Bronchial epithelial cell (primary cell): ENCODE results near the gene GSTM1. TPM values are rescaled to one million over a fixed set of nuclear protein-coding genes. Genes with fewer than 3 reads are reported as not detected.

ENCODE experiments used
- DNase-seq: peaks from one replicate; pipeline ENCODE4 v3.0.0-alpha.2; 2010; ENCODE audit warnings: low read depth
- FAIRE-seq: peaks from 2 replicates; lab custom pipeline; 2011; peaks lifted over from hg19 to GRCh38; lab: Jason Lieb, UNC
- H3K27me3 ChIP-seq: 2 replicates; pipeline ENCODE4 v1.5.1; 2011; ENCODE audit warnings: low read length; ENCODE audit not compliant: control insufficient read depth, insufficient read depth
- H3K36me3 ChIP-seq: 2 replicates; pipeline ENCODE4 v1.5.1; 2011; ENCODE audit warnings: low read length; ENCODE audit not compliant: control insufficient read depth, insufficient read depth
- H3K4me3 ChIP-seq: 2 replicates; pipeline ENCODE4 v1.5.1; 2011; ENCODE audit warnings: mild to moderate bottlenecking, low read depth, low read length, control low read depth
- CTCF ChIP-seq: IDR thresholded peaks from 2 replicates; pipeline ENCODE4 v1.5.1; 2011; ENCODE audit warnings: mild to moderate bottlenecking, moderate library complexity, low read length, control low read depth, inconsistent platforms; ENCODE audit not compliant: insufficient read depth, severe bottlenecking
- total RNA-seq: library from RNA; depleted of rRNA; stranded (reverse); fragments of >200 nt; gene quantifications from 2 replicates; pipeline ENCODE4 v1.2.1, GENCODE V29; 2014

Gene GSTM1
- total RNA-seq, result 0.90 and 2.6 TPM in 2 replicates

- TF ChIP-seq CTCF, result peak; percentile 30
- no peak for FAIRE-seq
- peak within 1 kb of the TSS; percentile 28 for H3K4me3 ChIP-seq
- no peaks in the 10 kb centered on the region for H3K36me3 ChIP-seq
- no peaks in the 10 kb centered on the region for H3K27me3 ChIP-seq
- DNase-seq, result peak; percentile 24
These were observed at the start of gene GSTM1 for GRCh38 chr1:109687641-109688499. Gene GSTM1 (plus strand): TSS chr1:109687817. CDS start chr1:109687874, 57 bp downstream.

DNA sequence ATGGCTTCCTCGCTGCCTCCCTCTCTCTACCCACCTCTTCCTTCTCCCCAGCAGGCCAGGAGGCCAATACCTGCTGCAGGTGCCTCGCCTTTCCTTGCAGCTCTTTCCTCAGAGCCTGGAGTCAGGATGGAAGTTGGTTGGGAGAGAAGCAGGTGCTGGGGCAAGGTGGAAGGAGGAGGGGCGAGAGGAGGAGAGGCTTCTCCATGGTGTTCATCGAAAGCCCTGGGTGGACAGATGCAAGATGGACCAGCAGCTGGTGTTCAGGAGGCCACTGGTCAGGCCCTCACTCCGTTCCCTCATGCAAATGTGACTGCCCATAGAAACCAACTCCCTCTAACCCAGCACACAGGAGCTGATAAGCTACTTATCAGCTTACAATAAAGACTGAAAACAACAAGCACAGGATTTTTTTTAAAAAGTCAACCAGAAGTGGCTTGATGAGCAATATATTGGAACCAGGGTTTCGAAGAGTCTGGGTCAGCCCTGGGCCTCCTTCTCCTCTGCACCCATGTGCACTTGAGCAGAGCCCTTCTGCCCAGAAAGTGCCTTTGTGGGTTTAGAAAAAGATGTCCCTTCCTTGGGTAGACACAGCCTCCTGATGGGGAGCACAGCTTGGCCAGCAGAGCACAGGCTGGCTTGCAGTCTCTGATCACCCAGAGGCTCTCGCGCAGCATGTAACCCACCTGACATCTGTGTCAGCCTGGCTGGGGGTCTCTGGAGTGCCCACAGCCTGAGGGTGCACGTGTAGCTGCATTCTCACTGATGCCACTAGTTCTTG, 48.4 kb upstream of the GSTM1 start:
- H3K4me3 ChIP-seq, result no peak overlapping the region
- DNase-seq (no peak), FAIRE-seq (no peak)
- H3K36me3 ChIP-seq, result no peaks in the 10 kb centered on the region
- no peak for TF ChIP-seq CTCF
- H3K27me3 ChIP-seq, result no peaks in the 10 kb centered on the region

GRCh38 chr1:109639841-109640184, 47.8 kb upstream of the GSTM1 start:
- H3K36me3 ChIP-seq, result no peaks in the 10 kb centered on the region
- no peak overlapping the region for H3K4me3 ChIP-seq
- FAIRE-seq (no peak), DNase-seq (no peak)
- TF ChIP-seq CTCF, result no peak
- no peaks in the 10 kb centered on the region for H3K27me3 ChIP-seq

DNA sequence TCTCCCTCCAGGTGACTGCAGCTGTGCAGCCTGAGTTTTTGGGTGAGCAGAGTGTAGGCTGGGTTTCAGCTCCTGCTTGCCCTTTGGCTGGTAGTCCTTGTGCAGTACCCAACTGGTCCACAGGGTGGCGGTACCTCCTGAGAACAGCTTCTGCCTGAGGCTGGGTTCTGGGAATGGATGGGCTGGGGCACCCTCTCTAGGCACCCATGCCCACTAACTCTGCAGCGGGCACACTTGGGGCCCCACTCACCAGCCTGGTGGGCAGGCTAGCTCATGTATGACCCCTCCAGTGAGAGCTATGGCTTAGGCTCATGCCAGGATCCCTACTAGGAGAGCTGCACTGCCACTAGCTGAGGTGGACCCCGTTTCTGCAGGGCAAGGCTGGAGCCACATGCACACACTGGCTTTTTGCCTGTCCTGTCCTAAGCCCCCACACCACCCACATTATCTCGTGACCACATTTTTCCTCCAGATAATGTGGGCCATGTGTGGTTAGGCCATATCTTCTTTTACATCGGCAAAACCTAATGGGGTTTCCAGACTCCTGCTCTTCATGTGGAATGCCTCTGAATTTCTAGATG, 47.2 kb upstream of the GSTM1 start:
- H3K36me3 ChIP-seq, result no peaks in the 10 kb centered on the region
- DNase-seq (peak; percentile 57), FAIRE-seq (no peak)
- no peaks in the 10 kb centered on the region for H3K27me3 ChIP-seq
- no peak overlapping the region for H3K4me3 ChIP-seq
- TF ChIP-seq CTCF, result peak; percentile 98

- H3K36me3 ChIP-seq, result no peaks in the 10 kb centered on the region
- DNase-seq (no peak), FAIRE-seq (no peak)
- H3K27me3 ChIP-seq, result no peaks in the 10 kb centered on the region
- TF ChIP-seq CTCF, result no peak
- H3K4me3 ChIP-seq, result no peak overlapping the region
These were observed 46.4 kb upstream of the GSTM1 start for GRCh38 chr1:109641078-109641740.
